Mesenteric fat pad (tissue), 1 donor: ENCODE measurements around the gene CETP. TPM values are rescaled to one million over a fixed set of nuclear protein-coding genes. Genes with fewer than 3 reads are reported as not detected.

Experiments used
- DNase-seq: peaks from one replicate; pipeline ENCODE4 v3.0.0-alpha.2; 2020; ENCODE audit warnings: low spot score
- total RNA-seq: library from RNA; stranded (reverse); fragmentation: NEBNext Ultra II Directional; extraction: Animal tissue kit (Norgen Biotek cat#: 25700); gene quantifications from one replicate; pipeline ENCODE4 v1.2.1, GENCODE V29; 2021
- donor health status: DM: yes; HTN: yes; CAD: no.

CETP gene
- total RNA-seq, 1 donor from 2014 or later = 6.4 TPM

- peak; percentile 35 for DNase-seq
Measured at GRCh38 chr16:56995136-56995805, 33.5 kb downstream of the CETP start.

DNA sequence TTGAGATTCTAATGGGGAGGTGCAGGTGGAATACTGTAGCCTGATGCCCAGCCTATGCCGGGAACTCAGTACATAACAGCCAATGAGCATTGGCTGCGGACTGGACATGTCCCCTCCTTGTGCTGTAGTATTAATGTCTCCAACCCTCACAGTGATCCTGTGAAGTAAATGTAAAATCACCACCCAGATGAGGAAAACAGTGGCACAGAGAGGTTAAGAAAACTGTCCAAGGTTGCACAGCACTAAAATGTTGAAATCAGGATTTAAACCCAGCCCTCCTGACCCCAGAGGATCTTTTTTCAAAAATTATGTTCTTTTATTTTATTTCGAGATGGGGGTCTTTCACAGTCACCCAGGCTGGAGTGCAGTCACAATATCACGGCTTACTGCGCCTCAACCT lies 35.5 kb downstream of the CETP start:
- no peak for DNase-seq

- no peak for DNase-seq
Measured at GRCh38 chr16:56997931-56998330, 36.2 kb downstream of the CETP start.

- peak; percentile 12 for DNase-seq
Measured at GRCh38 chr16:56998352-56998751, 36.6 kb downstream of the CETP start.

GRCh38 chr16:56998861-56999260 lies 37.1 kb downstream of the CETP start:
- DNase-seq = peak; percentile 39

GRCh38 chr16:56999409-57000270 lies 37.9 kb downstream of the CETP start:
- DNase-seq = peak; percentile 72

DNA sequence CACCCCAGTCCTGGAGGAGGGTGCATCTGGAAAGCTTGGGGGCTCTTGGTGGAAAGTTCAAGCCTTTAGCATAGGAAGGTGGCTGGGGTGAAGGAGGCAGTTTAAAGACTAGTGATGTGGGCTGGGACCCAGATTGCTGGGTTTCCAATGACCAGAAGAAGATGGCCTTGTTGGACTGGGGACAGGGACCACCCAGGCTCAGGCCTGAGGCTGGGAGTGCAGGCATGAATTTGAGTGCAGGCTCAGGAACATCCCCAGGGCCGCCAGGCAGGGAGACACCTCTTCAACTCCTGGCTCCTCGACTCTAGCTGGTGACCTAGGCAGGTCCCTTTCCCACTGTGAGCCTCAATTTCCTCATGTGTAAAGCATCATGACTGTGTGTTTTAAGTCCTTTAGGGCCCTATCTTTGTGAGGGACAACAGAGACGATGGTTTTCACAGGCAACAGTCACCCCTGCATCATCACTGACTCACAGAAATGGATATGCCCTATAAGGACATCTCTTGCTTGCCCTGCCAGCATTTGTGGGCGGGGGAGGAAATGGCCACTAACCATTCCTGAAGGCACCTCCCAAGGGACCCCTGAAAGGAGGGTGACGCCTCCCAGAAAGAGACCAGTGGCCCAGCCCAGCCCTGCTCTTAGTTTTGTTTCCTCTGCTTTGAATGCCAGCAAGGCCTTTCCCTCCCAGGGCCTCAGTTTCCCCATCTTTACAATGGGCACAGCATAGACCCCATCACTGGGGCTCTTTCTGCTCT lies 38.7 kb downstream of the CETP start:
- DNase-seq = peak; percentile 90

GRCh38 chr16:57001026-57001679 lies 39.4 kb downstream of the CETP start:
- DNase-seq = peak; percentile 8

DNA sequence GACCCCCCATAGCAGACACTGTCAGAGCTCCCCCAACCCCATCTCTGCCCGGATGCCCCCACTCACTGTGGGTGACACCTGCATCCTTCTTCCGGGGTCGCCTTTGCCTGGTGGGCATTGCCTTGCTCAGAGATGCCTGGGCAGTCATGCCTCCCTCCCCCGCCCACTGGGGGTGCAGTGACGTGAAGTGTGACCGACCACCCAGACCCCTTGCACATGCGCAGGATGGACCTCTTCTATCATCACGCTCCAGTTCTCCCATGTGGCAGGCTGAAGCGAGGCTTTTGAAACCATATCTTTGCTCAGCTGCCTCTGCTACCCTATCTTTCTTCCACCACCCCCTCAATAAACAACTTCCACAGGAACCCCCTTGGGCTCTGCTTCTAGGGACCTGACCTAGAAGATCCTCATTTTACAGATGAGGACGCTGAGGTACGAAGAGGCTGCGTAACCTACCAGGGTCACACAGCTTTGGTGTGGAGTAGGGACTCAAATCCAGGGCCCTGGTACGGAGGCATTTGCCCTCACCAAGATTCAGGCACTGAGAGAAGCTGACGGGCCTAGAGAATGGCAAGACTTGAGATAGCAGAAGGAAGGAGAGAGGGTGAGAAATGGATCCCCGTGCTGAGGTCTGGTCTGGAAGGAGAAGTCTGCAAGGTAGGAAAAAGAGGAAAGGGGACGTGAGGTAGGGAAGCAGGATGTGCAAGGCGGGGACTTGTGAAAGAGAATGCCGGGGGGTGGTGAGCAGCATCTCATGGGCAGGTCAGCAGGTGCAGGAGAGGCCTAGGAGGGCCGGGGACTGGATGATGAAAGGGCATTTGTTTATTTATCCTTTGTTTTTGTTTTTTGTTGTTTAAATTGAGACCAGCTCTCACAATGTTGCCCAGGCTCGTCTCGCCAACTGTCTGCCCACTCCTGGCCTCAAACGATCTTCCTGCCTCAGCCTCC lies 42.0 kb downstream of the CETP start:
- peak; percentile 80 for DNase-seq

DNA sequence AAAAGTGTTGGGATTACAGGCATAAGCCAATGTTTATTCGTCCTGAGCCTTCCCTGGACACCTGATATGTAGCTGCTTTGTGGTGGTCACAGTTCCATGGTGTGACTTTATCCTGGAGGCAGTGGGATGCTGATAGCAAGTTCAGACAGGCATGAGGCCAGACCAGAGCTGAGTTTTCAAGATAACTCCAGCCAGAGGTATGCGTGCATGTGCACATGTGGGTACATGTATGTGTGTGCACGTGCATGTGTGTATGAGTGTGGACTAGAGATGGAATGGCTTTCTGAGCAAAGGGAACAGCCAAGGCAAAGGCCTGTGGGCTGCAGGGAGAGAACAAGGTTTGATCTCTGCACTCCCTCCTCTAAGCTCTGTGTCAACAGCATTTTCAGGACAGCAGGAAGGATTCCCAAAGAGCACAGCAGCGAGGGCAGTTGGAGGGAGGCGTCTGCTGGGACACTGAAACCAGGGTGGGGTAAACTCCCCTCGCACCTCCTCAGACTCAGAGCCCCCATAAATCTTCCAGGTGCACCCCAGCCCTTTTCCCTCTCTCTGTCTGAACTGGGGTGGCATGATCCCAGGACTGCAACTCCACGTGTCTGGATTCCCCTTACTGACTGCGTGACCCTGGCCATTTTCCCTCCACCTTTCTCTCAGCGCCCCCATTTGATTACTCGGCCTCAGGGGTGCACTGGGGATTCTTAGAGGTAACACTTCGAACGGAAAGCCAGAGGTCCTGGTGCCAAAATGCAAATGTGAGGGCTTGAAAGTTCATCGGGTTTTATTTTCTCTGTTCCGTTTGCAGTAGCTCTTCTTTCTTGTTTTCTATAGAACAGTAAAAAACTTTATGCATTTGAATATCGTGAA lies 42.9 kb downstream of the CETP start:
- DNase-seq = peak; percentile 39

GRCh38 chr16:57005597-57005996 lies 43.8 kb downstream of the CETP start:
- peak; percentile 6 for DNase-seq

GRCh38 chr16:57007050-57007449 lies 45.3 kb downstream of the CETP start:
- no peak for DNase-seq

DNA sequence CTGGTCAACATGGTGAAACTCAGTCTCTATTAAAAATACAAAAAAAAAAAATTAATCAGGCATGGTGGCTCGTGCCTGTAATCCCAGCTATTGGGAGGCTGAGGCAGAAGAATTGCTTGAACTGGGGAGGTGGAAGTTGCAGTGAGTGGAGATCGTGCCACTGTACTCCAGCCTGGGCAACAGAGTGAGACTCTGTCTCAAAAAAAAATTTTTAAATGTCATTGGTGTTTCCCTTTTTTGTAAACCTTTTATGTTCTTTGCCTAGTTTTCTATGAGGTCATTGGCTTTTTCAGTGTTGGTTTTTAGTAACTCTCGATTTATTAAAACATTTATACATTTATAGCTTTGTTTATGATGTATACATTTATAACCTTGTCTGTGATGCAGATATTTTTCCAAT lies 45.8 kb downstream of the CETP start:
- DNase-seq = peak; percentile 5

GRCh38 chr16:57008440-57008839 lies 46.7 kb downstream of the CETP start:
- DNase-seq = no peak

DNA sequence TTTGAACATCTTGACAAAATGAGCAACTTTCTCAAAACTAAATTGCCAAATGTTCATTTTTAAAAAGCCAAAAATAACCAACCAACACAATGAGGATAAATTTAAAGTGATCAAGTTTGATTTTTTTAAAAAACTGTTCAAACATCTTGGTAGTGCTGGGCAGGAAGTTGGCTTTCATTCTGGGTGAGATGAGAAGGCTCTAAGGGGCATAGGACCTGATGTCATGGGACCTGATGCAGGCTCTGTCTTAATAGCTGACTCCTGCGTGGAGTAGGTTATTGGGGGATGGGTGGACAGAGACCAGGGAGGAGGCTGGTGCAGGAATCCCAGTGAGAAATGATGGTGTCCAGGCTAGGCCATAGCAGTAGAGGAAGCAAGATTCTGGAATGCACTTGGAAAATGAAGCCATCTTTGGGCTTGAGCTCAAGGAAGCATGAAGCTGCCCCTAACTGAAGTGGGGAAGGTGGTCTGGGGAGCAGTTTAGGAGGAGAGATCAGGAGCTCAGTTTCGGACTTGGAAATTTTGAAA lies 48.0 kb downstream of the CETP start:
- peak; percentile 24 for DNase-seq

DNA sequence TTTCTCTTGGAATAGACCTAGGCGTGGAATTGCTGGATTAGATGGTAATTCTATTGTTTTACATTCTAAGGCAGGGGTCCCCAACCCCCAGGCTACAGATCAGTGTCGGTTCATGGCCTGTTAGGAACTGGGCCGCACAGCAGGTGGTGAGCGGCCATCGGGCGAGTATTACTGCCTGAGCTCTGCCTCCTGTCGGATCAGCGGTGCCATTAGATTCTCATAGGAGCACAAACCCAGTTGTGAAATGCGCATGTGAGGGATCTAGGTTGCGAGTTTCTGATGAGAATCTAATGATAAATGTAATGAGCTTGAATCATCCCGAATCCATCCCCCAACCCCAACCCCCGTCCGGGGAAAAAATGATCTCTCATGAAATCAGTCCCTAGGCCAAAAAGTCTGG lies 50.6 kb downstream of the CETP start:
- DNase-seq = peak; percentile 22

- DNase-seq = no peak
Measured at GRCh38 chr16:57013229-57013628, 51.5 kb downstream of the CETP start.

DNA sequence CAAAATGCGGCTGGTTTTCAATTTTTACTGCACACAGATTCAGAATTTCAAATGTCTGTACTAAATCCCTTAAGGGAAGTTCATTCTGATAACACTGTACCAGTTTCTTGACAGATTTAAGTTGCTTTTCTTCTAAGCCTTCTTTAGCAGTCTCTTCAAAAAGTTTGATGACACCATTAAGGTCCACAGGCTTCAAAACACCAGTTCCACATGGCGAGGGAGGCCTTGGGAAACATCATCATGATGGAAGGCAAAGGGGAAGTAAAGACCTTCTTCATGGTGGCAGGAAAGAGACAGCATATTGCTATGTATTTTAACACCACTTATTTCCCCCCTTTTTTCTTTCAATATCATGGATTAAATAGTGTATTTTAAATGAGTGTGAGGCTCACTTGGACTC lies 52.2 kb downstream of the CETP start:
- DNase-seq = no peak

- no peak for DNase-seq
Measured at GRCh38 chr16:57016301-57016700, 54.6 kb downstream of the CETP start.
